OCI-LY1 (cell line): ENCODE data around the gene SLC38A3.

Experiments
- H2AFZ ChIP-seq: fragments of 200-600 bp; sonication (generic), shearing (Covaris generic); 2 replicates; pipeline ENCODE4 v1.6.0; 2014; ENCODE audit warnings: antibody characterized with exemption, mild to moderate bottlenecking, low read length
- H3F3A ChIP-seq: fragments of 200-600 bp; sonication (generic), shearing (Covaris generic); 2 replicates; pipeline ENCODE4 v1.6.0; 2014; ENCODE audit warnings: mild to moderate bottlenecking, antibody characterized with exemption, low read length, moderate library complexity; ENCODE audit not compliant: insufficient read depth
- H3K27ac ChIP-seq: fragments of 200-600 bp; sonication (generic); 2 replicates; pipeline ENCODE4 v1.5.1; 2014; ENCODE audit warnings: low read length, mixed run types, mild to moderate bottlenecking, low read depth; ENCODE audit not compliant: poor library complexity, severe bottlenecking
- H3K27me3 ChIP-seq: fragments of 200-600 bp; sonication (generic); 2 replicates; pipeline ENCODE4 v1.6.0; 2014; ENCODE audit warnings: antibody characterized with exemption, mild to moderate bottlenecking, low read length, moderate library complexity; ENCODE audit not compliant: insufficient read depth
- H3K36me3 ChIP-seq: fragments of 200-600 bp; sonication (generic); 2 replicates; pipeline ENCODE4 v1.6.1; 2014; ENCODE audit warnings: mild to moderate bottlenecking, antibody characterized with exemption, low read length, moderate library complexity, mixed read lengths; ENCODE audit not compliant: insufficient read depth
- H3K4me1 ChIP-seq: fragments of 200-600 bp; sonication (generic); 2 replicates; pipeline ENCODE4 v1.5.1; 2014; ENCODE audit warnings: mild to moderate bottlenecking, low read length, moderate library complexity; ENCODE audit not compliant: insufficient read depth, severe bottlenecking
- H3K4me2 ChIP-seq: fragments of 200-600 bp; sonication (generic), shearing (Covaris generic); 2 replicates; pipeline ENCODE4 v1.6.1; 2014; ENCODE audit warnings: low read length
- H3K4me3 ChIP-seq: fragments of 200-600 bp; sonication (generic); 2 replicates; pipeline ENCODE4 v1.5.1; 2014; ENCODE audit warnings: low read length, low read depth, mild to moderate bottlenecking, mixed read lengths; ENCODE audit not compliant: poor library complexity, severe bottlenecking
- H3K79me2 ChIP-seq: fragments of 200-600 bp; shearing (Covaris generic); 2 replicates; pipeline ENCODE4 v1.6.1; 2016; ENCODE audit warnings: mixed run types, low read length, mixed read lengths; ENCODE audit not compliant: insufficient read depth
- H3K9ac ChIP-seq: fragments of 200-600 bp; sonication (generic), shearing (Covaris generic); 2 replicates; pipeline ENCODE4 v1.6.1; 2014; ENCODE audit warnings: mild to moderate bottlenecking, low read length, mixed read lengths
- H3K9me2 ChIP-seq: fragments of 200-600 bp; sonication (generic), shearing (Covaris generic); 2 replicates; pipeline ENCODE4 v1.6.1; 2014; ENCODE audit warnings: low read depth, mild to moderate bottlenecking, low read length, mixed read lengths
- H3K9me3 ChIP-seq: fragments of 200-600 bp; shearing (Covaris generic); 2 replicates; pipeline ENCODE4 v1.6.1; 2014; ENCODE audit warnings: low read length, mixed read lengths
- H4K20me1 ChIP-seq: fragments of 200-600 bp; sonication (generic), shearing (Covaris generic); 2 replicates; pipeline ENCODE4 v1.6.0; 2016; ENCODE audit warnings: mild to moderate bottlenecking, low read length; ENCODE audit not compliant: insufficient read depth
- EZH2 ChIP-seq: fragments of 200-600 bp; sonication (generic), shearing (Covaris generic); IDR thresholded peaks from 2 replicates; pipeline ENCODE4 v1.8.0; 2017; ENCODE audit warnings: borderline replicate concordance, mixed run types, mild to moderate bottlenecking, antibody characterized with exemption, low read length, moderate library complexity, mixed read lengths
- TF ChIP-seq, protein P1 (sequence below): fragments of 200-600 bp; sonication (generic), shearing (Covaris generic); IDR thresholded peaks from 2 replicates; pipeline ENCODE4 v1.5.1; 2017; ENCODE audit warnings: mild to moderate bottlenecking, antibody characterized with exemption, low read length, moderate library complexity, mixed read lengths

The SLC38A3 gene

GRCh38 chr3:50167841-50168209 is 37.2 kb upstream of the SLC38A3 start:
- no peaks in the 10 kb centered on the region for H3K36me3 ChIP-seq
- no peaks in the 10 kb centered on the region for H3K4me1 ChIP-seq
- no peak overlapping the region for H3K4me2 ChIP-seq
- H2AFZ ChIP-seq = no peak overlapping the region
- H3K79me2 ChIP-seq = no peaks in the 10 kb centered on the region
- no peak overlapping the region for H3K9ac ChIP-seq
- H3K9me2 ChIP-seq = no peaks in the 10 kb centered on the region
- TF ChIP-seq, protein P1, sequence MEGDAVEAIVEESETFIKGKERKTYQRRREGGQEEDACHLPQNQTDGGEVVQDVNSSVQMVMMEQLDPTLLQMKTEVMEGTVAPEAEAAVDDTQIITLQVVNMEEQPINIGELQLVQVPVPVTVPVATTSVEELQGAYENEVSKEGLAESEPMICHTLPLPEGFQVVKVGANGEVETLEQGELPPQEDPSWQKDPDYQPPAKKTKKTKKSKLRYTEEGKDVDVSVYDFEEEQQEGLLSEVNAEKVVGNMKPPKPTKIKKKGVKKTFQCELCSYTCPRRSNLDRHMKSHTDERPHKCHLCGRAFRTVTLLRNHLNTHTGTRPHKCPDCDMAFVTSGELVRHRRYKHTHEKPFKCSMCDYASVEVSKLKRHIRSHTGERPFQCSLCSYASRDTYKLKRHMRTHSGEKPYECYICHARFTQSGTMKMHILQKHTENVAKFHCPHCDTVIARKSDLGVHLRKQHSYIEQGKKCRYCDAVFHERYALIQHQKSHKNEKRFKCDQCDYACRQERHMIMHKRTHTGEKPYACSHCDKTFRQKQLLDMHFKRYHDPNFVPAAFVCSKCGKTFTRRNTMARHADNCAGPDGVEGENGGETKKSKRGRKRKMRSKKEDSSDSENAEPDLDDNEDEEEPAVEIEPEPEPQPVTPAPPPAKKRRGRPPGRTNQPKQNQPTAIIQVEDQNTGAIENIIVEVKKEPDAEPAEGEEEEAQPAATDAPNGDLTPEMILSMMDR = no peak
- TF ChIP-seq EZH2 = no peak
- no peak overlapping the region for H3K27ac ChIP-seq
- no peaks in the 10 kb centered on the region for H3F3A ChIP-seq
- no peaks in the 10 kb centered on the region; the same call in 1 of the 2 replicates for H3K27me3 ChIP-seq
- H4K20me1 ChIP-seq = no peaks in the 10 kb centered on the region
- H3K9me3 ChIP-seq = no peaks in the 10 kb centered on the region
- H3K4me3 ChIP-seq = no peak overlapping the region

DNA sequence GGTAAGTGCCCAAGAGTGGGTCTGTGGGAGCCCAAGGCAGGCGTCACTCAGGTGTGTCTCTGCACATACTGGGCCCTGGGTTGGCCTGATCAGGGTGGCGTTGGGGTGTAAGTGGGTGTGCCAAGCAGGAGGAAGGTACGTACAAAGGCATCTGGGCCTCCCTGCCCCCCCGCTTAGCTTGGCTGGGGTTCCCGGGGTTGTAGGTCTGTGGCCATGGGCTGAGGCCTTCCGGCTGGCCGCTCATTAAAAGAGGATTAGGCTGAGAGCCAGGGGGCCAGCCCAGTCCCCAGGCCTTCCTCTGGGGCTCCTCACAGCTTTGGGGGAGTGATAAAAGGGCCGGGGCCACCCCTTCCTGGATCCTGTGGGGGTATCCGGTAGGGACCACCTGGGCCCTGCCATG is 36.7 kb upstream of the SLC38A3 start:
- Histone ChIP-seq H3K4me2 (no peak overlapping the region), H3K79me2 (no peaks in the 10 kb centered on the region), H3K4me3 (no peak overlapping the region), H3F3A (no peaks in the 10 kb centered on the region), H3K36me3 (no peaks in the 10 kb centered on the region), H2AFZ (no peak overlapping the region), H4K20me1 (no peaks in the 10 kb centered on the region), H3K9ac (no peak overlapping the region), H3K27ac (no peak overlapping the region), H3K4me1 (no peaks in the 10 kb centered on the region), H3K27me3 (no peaks in the 10 kb centered on the region; the same call in 1 of the 2 replicates), H3K9me3 (no peaks in the 10 kb centered on the region), H3K9me2 (no peaks in the 10 kb centered on the region)
- no peak for TF ChIP-seq EZH2
- TF ChIP-seq, protein P1 = no peak

DNA sequence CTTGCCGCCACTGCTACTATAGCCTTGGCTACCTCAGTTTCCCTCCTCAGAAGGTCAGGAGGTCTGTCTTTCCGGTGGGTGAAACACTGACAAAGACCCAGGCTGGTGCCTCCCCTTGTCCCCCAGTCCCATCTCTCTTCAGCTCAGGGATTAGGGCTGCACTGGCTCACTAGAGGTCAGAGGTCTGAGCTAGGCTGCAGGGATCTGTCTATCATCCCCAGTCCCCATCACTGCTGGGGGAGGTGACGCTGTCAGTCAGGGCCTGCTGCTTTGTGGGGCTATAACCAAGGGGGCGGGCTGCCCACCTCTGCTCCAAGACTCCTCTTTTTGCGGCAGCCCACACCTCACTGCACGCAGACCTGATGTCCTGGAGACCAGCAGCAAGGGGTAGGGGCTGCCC is 36.3 kb upstream of the SLC38A3 start:
- no peaks in the 10 kb centered on the region for H4K20me1 ChIP-seq
- no peak overlapping the region for H3K4me3 ChIP-seq
- no peak overlapping the region for H3K27ac ChIP-seq

More for the DNA sequence above, 36.3 kb upstream of the SLC38A3 start:
- Histone ChIP-seq H3F3A (no peaks in the 10 kb centered on the region), H3K9me3 (no peaks in the 10 kb centered on the region), H3K4me2 (no peak overlapping the region), H2AFZ (no peak overlapping the region), H3K9me2 (no peaks in the 10 kb centered on the region), H3K27me3 (no peaks in the 10 kb centered on the region; the same call in 1 of the 2 replicates), H3K9ac (no peak overlapping the region), H3K79me2 (no peaks in the 10 kb centered on the region), H3K4me1 (no peaks in the 10 kb centered on the region), H3K36me3 (no peaks in the 10 kb centered on the region)
- no peak for TF ChIP-seq EZH2
- TF ChIP-seq, protein P1 = no peak
